ENCODE measurements around the gene ANGPTL8. TPM values are rescaled to one million over a fixed set of nuclear protein-coding genes. Genes with fewer than 3 reads are reported as not detected.

Gene ANGPTL8
- total RNA-seq, 1 donor from 2014 or later = 0.95 TPM

DNA sequence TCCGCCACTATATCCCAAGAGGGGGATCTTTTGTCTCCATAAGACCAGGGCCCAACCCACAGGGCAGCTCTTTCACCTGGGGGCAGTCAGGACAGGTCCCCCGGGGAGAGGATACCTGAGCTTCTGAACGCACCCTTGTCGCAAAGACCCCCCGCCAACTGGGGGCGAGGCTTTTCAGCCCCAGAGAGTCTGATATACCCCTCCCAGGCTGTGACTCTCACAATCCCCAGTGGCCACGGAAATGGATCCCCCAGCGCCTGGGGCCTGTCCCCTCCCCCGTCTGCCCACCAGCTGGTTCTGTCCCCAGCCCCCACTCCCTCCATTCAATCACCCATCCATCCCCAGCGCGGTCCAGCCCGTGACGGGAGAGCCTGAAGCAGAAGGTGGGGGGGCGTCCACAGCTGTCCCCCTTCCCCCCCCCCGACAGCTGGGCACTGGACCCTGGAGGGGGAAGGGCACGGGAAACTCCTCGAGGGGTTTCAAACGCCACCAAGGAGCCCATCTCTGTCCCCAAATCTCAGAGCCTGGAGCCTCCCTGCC is 22.1 kb downstream of the ANGPTL8 start:
- DNase-seq (ENCODE audit: low spot score) = no peak

DNA sequence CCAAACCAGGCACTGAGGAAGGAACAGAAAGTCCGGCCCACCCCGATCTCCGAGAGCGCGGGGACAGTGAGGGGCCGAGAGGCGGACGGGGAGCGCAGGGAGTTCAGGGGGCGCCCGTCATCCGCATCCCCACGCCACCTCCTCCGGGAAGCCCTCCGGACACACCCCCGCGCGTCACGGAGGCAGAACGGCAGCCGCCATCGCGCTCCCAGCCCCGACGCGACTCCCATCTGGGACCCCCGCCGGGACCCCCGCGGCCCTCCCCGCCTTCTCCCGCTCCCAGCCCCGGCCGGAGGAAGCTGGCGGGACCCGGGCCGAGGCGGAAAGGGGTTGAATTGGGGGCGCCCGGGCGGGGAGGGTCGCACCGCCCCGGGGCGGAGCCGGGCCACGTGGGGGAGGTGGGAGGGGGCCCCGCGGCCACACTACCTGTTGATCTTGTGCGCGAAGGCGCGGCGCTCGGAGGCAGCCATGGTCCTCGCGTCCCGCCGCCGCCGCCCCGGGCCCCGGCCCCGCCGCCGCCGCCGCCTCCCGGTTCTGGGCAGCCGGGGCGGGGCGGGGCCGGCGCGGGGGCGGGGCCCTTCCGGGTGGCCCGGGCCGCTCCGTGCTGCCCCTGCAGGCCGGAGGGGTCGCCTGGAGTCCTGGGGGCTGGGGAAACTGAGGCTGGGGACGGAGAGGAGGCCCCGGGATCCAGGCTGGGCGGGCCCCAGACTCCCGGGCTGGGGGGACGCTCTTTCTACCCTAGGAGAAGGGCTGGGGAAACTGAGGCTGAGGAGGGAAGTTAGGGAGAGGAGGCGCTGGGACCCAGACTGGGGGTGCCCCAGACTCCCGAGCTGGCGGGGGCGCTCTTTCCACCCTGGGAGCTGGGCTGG is 22.8 kb downstream of the ANGPTL8 start, which contains the start of gene DOCK6:
Gene DOCK6, minus strand, starts transcription at position 554 of the 869 bp plus-strand sequence. Its CDS starts 84 bp downstream, at position 470.
- no peak for DNase-seq (ENCODE audit: low spot score)

DNA sequence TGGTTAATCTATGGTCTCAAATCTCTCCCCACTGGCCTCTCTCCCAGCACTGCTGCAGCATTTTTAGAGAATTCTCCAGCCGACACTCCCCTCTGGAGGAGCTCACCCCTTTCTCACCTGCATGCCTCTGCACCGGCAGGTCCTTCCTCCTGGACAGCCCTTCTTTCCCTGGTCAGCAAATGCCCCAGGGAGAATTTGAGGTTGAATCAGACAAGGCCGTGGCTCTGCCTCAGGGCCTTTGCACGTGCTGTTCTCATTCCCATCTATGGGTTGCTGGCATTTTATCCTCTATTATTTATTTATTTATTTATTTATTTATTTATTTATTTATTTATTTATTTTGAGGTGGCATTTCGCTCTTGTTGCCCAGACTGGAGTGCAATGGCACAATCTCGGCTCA is 24.3 kb downstream of the ANGPTL8 start:
- no peak for DNase-seq (ENCODE audit: low spot score)

DNA sequence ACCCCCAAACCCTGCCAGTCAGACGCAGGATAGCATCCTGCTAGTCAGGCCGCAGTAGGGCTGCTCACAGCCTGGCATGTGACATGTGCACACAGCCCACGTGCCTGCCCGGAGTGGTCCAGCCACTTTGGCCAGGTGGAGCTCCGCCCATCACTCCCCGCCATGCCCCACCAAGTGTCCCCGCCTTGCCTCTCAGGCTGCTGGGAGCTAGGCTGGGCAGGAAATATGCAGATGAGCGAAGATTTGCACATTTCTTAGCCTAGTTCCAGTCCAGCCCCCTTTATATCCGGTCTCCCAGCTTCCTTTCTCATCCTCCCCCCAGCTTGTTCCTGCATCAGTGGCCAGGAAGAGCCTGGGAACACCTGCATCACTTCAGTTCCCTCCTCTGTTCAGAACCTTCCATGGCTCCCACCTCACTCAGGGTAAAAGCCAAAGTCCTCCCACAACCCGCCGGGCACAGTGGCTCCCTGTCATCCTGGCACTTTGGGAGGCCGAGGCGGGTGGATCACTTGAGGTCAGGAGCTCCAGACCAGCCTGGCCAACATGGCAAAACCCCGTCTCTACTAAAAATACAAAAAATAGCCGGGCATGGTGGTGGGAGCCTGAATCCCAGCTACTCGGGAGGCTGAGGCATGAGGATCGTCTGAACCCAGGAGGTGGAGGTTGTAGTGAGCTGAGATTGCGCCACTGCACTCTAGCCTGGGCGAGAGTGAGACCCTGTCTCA is 25.2 kb downstream of the ANGPTL8 start:
- peak; percentile 89 for DNase-seq (ENCODE audit: low spot score)

DNA sequence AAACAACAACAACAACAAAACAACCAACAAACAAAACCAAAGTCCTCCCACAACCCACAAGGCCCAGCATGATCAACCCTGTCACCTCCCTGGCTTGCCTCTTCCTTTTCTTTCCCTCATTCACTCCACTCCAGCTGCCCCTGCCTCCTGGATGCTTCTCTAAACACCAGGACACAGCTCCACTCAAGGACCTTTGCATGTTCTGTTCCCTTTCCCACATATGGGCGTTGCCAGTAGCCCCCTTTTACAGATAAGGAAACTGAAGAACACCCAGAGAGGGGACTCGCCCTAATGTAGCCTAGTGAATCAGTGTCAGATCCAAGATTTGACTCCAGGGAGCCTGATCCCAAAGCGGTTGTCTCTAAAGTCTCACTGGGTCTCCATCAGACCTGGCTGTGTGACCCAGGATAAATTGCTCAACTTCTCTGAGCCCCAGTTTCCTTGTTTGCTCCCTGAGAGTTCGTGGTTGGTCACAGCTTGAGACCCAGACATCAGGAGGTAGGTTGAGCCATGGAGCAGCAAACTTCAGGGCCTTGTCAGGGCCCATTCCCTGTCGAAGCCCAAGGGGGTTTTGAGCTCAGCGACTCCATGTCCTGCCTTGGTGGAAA is 25.9 kb downstream of the ANGPTL8 start:
- DNase-seq (ENCODE audit: low spot score) = no peak

DNA sequence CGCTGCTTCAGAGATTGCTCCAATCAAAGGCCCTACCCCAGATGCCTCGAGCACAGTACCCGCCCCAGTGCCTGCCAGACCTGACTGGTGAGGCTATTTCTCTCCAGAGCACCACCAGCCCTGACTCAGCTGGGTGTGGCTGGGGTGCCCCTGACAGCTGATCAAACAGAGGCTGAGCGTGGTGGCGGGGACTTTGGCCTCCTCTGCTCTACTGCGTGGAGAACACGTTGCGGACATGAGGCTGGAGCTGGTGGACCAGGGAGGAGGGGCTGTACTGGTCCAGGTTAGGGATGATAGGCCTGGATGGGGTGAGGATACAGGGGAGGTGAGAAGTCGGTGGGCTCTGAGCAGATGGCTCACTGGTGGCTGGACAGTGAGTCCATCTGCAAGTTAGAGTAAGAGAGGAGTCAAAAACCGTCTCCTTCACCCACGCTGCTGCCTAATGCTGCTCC is 26.4 kb downstream of the ANGPTL8 start:
- DNase-seq (ENCODE audit: low spot score) = peak; percentile 91

DNA sequence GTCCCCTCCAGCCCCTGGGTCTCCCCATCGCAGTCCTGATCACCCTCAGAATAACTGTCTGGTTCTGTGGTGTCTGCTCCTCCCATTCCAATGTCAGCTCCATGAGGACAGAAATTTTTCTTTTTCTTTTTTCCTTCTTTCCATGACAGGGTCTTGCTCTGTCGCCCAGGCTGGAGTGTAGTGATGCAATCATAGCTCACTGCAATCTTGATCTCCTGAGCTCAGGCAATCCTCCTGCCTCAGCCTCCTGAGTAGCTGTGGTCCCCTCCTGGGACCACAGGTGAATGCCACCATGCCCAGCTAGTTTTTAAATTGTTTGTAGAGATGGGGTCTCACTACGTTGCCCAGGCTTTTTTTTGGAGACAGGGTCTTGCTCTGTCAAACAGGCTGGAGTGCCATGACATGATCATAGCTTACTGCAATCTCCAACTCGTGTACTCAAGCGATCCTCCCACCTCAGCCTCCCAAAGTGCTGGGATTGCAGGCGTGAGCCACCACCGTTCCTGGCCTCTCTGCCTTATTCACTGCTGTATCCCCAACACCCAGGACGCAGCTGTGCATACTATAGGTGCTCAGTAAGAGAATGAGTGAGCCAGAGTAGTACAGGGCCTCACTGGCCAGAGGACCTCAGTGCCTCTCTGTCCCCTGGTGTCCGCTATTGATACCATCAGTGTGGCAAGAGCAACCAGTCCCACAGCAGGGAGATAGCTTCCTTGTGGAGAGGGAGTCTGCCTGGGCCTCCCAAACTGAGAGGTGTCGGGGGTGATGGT is 28.1 kb downstream of the ANGPTL8 start:
- no peak for DNase-seq (ENCODE audit: low spot score)

DNA sequence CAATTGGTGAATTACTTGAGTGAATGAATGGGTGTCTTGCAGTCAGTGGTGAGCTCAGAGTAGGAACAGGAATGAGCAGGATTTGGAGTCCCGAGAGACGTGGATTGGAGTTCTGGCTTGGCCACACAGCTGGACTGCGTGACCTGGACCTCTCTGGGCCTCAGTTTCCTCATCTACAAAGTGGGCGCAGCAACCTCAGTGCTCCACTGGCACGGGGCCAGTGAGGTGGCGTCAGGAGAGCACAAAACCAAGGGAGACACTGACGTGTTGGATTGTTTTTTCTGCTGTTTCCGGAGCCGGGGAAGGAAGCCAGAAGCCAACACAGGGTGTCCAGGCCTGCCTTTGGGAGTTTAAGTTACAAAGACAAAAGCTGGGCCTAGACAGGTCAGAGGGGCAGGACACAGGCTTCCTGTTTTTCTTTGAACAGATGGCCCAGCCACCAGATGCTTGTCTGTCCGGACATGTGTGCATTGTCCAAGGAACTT is 29.4 kb downstream of the ANGPTL8 start:
- DNase-seq (ENCODE audit: low spot score) = peak; percentile 65

DNA sequence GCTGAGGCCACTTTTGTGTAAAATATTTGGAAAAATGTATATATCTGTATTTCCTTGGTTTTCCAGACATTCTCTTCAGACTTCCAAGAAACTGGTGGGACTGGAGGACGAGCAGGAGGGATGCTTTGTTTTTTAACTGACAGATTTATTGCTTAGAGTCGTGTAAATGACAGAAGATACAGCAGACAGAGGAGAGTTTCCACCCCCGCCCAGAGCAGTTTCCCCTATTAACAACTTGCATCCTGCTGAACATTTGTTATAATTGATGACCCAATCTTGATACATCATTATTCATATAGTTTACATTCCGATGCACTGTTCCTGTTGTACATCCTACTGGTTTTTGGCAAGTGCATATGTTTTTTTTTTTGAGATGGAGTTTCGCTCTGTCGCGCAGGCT is 30.0 kb downstream of the ANGPTL8 start:
- DNase-seq (ENCODE audit: low spot score) = no peak

DNA sequence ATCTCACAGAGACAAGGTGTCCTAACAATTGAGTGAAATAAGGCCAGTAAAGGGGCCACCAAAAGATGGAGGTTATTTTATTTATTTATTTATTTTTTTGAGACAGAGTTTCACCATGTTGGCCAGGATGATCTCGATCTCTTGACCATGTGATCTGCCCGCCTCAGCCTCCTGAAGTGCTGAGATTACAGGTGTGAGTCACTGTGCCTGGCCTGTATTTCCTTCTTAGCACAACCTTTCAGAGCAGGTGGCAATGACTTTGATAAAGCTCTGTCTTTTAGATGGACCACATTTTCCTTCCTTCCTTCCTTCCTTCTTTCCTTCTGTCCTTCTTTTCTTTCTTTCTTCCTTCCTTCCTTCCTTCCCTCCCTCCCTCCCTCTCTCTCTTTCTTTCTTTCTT is 33.9 kb downstream of the ANGPTL8 start:
- no peak for DNase-seq (ENCODE audit: low spot score)

DNA sequence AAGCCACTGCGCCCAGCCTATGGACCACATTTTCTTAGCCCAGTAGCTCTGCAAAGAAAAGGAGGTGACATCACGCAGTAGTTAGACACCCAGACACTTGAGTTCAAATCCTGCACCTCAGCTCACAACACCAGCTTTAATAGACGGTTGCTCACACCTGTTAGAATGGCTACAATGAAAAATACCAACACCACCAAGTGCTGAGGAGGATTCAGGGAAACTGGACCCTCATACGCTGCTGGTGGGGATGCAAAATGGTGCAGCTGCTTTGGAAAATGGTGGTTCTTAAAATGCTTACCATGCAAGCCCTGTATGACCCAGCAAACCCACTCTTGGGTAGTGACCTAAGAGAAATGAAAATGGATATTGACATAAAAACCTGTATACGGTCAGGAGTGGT is 34.6 kb downstream of the ANGPTL8 start:
- DNase-seq (ENCODE audit: low spot score) = no peak

DNA sequence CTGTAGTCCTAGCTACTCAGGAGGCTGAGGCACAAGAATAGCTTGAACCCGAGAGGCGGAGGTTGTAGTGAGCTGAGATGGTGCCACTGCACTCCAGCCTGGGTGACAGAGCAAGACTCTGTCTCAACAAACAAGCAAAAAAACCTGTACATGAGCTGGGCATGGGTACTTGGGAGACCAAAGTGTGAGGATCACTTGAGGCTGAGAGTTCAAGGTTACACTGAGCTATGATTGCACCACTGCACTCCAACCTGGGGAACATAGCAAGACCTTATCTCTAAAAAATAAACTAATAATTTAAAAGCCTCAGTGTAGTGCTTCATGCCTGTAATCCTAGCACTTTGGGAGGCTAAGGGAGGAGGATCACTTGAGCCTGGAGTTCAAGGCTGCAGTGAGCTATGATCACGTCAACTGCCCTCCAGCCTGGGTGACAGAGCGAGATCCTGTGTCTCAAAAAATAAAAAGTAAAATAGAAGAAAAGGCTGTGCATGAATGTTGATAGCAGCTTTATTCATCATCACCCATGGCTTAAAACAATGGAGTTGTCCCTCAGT is 35.2 kb downstream of the ANGPTL8 start:
- no peak for DNase-seq (ENCODE audit: low spot score)

DNA sequence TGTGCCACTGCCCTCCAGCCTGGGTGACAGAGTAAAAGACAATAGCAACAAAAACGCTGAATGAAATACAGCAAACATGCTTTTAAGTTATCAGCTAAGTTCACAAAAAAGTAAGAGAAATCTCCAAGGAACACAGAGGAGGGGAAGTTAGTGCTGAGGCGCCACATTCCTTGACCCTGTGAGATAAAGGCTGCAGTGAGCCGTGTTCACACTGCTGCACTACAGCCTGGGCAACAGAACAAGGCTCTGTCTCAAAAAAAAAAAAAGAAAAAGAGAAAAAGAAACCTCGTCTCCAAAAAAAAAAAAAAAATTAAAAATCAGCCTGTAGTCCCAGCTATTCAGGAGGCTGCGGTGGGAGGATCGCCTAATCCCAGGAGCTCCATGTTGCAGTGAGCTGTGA is 39.3 kb downstream of the ANGPTL8 start:
- no peak for DNase-seq (ENCODE audit: low spot score)

DNA sequence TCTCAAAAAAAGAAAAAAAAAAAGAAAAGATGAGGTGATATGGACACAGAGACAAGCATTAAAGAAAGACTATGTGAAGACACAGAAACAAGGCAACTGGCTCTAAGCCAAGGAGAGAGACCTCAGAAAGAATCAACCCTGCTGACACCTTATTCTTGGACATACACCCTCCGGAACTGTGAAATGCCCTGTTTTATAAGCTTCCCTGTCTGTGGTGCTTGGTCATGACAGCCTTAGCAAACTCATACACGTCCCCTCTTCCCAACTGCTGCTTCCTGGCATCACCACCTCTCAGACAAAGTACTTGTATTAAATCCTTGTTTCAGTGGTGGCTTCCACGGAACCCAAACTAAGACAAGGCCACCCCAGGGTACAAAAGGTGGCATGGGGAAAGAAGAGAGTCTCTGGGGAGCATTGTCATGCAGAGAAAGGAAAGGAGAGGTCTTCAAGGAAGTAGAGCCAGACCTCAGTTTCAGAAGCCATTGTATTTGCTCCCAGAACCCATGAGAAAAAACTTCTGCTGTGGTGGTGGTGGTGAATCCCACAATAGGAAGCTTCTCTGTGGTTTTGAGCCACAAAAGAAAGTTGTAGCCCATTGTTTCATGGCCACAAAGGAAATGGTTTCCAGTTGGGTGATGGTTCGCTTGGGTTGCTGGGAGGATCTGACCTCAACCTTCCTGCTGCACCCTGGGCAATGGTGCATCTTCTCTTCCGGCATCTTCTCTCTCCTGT is 40.3 kb downstream of the ANGPTL8 start:
- DNase-seq (ENCODE audit: low spot score) = no peak

DNA sequence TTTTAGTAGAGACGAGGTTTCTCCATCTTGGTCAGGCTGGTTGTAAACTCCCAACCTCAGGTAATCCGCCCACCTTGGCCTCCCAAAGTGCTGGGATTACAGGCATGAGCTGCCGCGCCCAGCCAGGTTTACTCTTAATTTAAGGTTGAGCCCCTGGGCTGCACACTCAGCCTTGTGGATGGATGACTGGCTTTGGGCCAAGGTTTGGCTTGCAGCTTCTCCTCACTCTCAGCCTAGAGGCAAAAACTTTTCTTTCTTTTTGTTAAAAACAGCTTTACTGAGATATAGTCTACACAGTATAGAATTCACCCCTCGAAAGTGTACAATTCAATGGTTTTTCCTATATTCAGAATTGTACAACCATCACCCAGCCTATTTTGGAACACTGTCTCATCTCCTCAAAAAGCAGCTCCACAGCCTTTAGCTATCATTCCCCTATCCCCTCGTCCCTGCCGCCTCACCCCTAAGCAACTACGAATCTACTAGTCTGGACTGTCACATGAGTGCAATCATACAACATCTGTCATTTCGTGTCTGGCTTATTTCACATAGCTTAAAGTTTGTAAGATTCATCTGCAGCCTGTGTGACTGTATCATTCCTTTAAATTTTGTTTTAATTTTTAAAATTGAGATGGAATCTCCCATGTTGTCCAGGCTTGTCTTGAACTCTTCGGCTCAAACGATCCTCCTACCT is 42.1 kb downstream of the ANGPTL8 start:
- DNase-seq (ENCODE audit: low spot score) = no peak

DNA sequence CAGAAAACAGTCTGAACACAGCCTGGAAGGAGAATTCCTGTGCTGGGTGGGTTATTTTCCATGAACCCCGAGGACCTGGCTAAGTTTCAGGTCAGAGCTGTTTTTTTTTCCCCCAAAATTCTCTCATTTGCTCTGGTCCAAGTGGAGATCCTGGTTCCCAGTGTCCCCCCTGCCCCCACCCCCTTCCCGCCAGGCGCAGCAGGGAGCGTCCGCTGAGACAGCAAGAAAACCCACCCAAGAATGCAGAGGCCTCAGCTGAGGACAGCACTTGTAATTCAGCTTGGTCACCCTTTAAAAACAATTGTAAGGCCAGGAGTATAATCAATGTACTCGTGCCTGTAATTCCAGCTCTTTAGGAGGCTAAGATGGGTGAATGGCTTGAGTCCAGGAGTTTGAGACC is 45.1 kb downstream of the ANGPTL8 start:
- DNase-seq (ENCODE audit: low spot score) = no peak

DNA sequence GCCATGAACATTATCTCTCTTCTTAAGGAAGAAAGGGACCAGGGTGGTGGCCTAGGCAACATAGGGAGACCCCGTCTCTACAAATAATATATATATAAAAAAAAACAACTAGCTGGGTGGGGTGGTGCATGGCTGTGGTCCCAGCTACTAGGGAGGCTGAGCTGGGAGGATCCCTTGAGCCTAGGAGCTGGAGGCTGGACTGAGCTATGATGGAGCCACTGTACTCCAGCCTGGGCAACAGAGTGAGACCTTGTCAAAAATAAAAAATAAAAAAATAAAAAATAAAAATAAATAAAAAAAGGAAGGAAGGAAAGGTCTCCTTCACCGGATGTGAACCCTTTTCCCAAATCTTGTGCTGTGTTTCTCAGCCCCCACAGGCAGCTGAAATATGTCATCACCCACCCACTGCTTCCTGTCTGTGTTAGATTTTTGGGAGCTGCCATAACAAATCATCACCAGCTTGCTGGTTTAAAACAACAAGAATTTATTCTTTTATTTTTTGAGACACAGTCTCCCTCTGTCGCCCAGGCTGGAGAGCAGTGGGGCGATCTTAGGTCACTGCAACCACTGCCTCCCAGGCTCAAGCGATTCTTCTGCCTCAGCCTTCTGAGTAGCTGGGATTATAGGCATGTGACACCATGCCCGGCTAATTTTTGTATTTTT is 47.0 kb downstream of the ANGPTL8 start:
- DNase-seq (ENCODE audit: low spot score) = no peak

DNA sequence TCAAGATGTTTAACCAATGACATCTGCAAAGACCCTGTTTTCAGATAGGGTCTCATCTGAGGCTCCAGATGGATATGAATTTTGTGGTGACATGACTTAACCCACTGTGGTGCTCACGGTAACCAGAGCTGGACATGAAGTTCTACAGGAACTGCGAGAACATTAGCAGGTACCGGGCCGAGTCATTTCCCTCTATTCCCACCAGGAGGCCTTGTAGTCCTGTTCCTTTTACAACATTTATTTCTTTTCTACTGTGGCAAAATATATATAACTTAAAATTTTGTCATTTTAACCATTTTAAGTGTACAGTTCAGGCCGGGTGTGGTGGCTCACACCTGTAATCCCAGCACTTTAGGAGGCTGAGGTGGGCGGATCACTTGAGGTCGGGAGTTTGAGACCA is 48.9 kb downstream of the ANGPTL8 start:
- DNase-seq (ENCODE audit: low spot score) = no peak

DNA sequence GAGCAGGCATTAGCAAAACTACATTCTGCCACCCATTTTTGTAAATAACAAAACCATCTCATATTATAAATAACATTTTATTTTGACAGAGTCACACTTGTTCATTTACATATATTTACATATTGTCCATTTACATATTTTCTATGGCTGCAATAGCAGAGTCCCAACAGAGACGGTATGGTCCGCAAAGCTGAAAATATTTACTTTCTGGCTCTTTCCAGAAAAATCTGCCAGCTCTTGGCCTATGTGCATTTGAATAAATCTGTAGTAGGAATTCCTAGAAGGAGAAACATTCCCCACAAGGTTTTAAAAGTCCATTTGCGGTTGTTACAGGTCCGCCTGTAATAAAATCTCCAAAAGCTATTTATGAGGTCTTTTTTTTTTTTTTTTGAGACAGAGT is 50.8 kb downstream of the ANGPTL8 start:
- DNase-seq (ENCODE audit: low spot score) = no peak

All from mucosa of gallbladder (tissue), 1 donor.